Neuron (in vitro differentiated cells): Measurements from ENCODE around the gene GPD1L.
"Not testable (repeated sequence)": the region's sequence is repeated elsewhere in the genome, so short reads cannot be mapped to it uniquely, and the experiment has no call there.

Experiments
- H2AFZ ChIP-seq: one replicate; pipeline ENCODE4 v1.6.1; 2013; ENCODE audit warnings: low read depth, mild to moderate bottlenecking, inconsistent platforms, low read length, moderate library complexity
- H3K27me3 ChIP-seq: one replicate; pipeline ENCODE4 v1.6.1; 2013; ENCODE audit warnings: low read length; ENCODE audit not compliant: insufficient read depth
- H3K36me3 ChIP-seq: one replicate; pipeline ENCODE4 v1.6.1; 2013; ENCODE audit warnings: low read length; ENCODE audit not compliant: insufficient read depth
- H3K4me1 ChIP-seq: one replicate; pipeline ENCODE4 v1.6.1; 2013; ENCODE audit warnings: low read length; ENCODE audit not compliant: insufficient read depth
- H3K4me3 ChIP-seq: 2 replicates; pipeline ENCODE4 v1.5.1; 2013; ENCODE audit warnings: mild to moderate bottlenecking, low read length, moderate library complexity
- H3K9me3 ChIP-seq: one replicate; pipeline ENCODE4 v1.6.1; 2013; ENCODE audit warnings: low read length

The GPD1L gene

DNA sequence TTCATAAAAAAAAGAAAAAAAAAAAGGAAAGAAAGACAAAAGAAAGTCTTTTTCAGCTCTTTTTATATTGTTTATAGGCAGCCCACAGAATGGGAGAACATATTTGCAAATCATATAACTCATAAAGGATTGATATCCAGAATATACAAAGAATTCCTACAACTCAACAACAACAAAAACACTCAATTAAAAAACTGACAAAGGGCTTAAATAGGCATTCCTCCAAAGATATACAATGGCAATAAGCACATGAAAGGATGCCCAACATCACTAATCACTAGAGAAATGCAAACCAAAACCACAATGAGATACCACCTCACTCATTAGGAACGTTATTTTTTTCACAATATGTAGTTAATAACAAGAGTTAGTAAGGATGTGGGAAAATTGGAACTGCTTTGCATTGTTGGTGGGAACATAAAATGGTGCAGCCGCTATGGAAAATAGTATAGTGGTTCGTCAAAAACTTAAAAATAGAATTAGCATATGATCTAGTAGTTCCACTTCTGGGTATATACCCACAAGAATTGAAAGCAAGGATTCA is 77.8 kb downstream of the GPD1L start:
- no peaks in the 10 kb centered on the region for H3K27me3 ChIP-seq
- H3K4me3 ChIP-seq = no peak overlapping the region
- H2AFZ ChIP-seq = no peak overlapping the region
- H3K9me3 ChIP-seq = no peaks in the 10 kb centered on the region
- no peaks in the 10 kb centered on the region for H3K36me3 ChIP-seq
- H3K4me1 ChIP-seq = peaks cover 9% of the 10 kb centered on the region

DNA sequence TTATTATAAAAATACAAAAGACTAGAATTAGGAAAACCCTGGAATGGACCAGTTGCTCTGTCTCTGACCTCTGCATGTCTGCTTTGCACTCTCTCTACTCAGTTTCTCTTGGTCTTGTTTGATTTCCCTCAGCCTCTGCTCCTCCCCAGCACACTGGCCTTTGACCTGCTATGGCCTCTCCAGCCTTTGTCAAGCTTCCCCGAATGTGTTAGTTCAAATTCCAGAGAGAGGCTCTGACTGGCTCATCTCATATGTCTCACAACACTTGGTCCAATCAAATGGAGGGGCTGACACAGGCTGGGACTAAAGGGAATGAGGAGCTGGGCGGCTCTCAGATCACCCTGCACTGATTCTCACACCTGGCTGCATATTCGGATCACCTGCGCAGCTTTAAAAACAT is 79.7 kb downstream of the GPD1L start:
- Histone ChIP-seq H3K4me1 (peaks cover 9% of the 10 kb centered on the region), H3K9me3 (no peaks in the 10 kb centered on the region), H2AFZ (no peak overlapping the region), H3K36me3 (no peaks in the 10 kb centered on the region), H3K4me3 (no peak overlapping the region), H3K27me3 (no peaks in the 10 kb centered on the region)

DNA sequence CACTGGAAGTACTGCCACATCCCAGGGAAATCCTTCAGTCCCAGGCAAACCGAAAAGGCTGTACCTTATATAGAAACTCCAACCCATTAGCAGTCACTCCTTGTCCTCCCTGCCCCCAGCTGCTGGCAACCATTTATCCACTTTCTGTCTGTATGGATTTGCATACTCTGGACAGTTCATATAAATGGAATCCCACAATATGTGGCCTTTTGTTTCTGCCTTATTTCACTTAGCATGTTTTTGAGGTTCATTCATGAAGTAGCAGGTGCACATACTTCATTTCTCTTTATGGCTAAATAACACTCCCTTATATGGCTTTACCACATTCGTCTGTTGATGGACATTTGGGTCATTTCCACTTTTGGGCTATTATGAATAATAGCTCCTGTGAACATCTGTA is 80.5 kb downstream of the GPD1L start:
- Histone ChIP-seq H3K4me1 (peaks cover 9% of the 10 kb centered on the region), H3K4me3 (no peak overlapping the region), H3K27me3 (no peaks in the 10 kb centered on the region), H3K36me3 (no peaks in the 10 kb centered on the region), H3K9me3 (no peaks in the 10 kb centered on the region), H2AFZ (no peak overlapping the region)

- Histone ChIP-seq H2AFZ (no peak overlapping the region), H3K36me3 (no peaks in the 10 kb centered on the region), H3K4me1 (peaks cover 9% of the 10 kb centered on the region), H3K27me3 (no peaks in the 10 kb centered on the region), H3K9me3 (no peaks in the 10 kb centered on the region), H3K4me3 (no peak overlapping the region)
These were observed 83.3 kb downstream of the GPD1L start for GRCh38 chr3:32189693-32190092.

- H3K9me3 ChIP-seq, H3K36me3 ChIP-seq, H3K27me3 ChIP-seq, H2AFZ ChIP-seq, H3K4me3 ChIP-seq, H3K4me1 ChIP-seq: not testable (repeated sequence)
These were observed 84.1 kb downstream of the GPD1L start for GRCh38 chr3:32190556-32190955.

DNA sequence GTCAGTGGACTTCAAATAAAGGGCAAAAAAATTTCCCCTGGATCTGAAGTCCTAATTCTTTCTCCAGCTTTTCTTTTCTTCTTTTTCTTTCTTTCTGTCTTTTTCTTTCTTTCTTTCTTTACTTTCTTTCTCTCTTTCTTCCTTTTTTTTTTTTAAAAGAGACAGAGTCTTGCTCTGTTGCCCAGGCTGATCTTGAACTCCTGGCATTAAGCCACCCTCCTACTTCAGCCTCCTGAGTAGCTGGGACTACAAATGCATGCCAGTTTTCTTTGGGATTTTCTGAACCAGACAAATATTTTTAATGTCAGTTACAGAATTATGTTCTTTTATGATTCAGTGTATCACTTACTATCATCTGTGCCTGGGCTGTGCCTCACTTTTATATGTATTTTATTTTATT is 86.7 kb downstream of the GPD1L start:
- H3K36me3 ChIP-seq = no peaks in the 10 kb centered on the region
- H3K4me1 ChIP-seq = no peaks in the 10 kb centered on the region
- no peaks in the 10 kb centered on the region for H3K9me3 ChIP-seq
- H2AFZ ChIP-seq = no peak overlapping the region
- H3K27me3 ChIP-seq = no peaks in the 10 kb centered on the region
- no peak overlapping the region for H3K4me3 ChIP-seq

- Histone ChIP-seq H3K27me3 (no peaks in the 10 kb centered on the region), H3K4me3 (no peak overlapping the region), H2AFZ (no peak overlapping the region), H3K9me3 (no peaks in the 10 kb centered on the region), H3K36me3 (no peaks in the 10 kb centered on the region), H3K4me1 (no peaks in the 10 kb centered on the region)
These were observed 88.2 kb downstream of the GPD1L start for GRCh38 chr3:32194653-32195052.

DNA sequence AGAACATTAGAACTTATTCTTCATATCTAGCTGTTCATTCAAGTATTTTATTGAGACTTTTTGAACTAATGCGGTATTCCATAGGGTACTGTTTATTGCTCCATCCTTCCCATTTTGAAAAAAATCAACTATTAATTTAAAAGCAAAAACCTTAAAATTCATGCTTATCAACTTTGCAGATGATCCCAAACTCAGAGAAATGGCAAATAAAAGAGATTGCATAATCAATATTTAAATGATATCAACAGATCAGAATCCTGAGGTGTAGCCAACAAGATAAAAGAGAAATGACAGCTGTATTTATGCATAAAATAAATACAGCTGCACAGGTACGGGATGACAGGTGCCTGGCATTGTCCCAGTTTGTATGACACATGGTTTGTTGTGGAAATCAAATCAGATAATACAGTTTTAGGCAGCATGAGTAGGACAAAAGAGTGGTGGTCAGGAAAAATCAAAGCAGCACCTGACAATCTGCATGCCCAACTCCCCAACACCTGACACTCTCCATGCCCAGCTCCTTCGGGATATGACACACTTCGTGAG is 89.6 kb downstream of the GPD1L start:
- no peak overlapping the region for H2AFZ ChIP-seq
- no peaks in the 10 kb centered on the region for H3K27me3 ChIP-seq
- H3K36me3 ChIP-seq = no peaks in the 10 kb centered on the region
- H3K4me1 ChIP-seq = no peaks in the 10 kb centered on the region
- no peaks in the 10 kb centered on the region for H3K9me3 ChIP-seq
- no peak overlapping the region for H3K4me3 ChIP-seq

DNA sequence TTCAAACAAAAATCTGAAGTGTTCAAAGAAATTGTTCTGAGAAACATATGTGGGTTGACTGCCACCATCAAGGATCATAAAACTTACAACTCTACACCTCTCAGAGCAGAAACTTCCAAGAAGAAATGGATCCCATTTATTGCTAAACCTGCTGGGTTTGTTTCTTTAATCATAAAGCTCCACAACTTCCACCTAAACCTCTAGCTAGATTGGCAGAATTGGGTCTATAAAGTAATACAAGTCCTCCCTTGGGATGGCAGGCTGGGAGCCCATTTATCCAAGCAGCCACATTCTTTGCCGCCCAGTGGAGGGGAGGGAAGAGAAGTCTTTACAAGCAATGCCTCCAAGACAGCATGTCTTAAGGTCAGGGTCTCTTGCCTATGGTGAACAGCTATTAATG is 91.6 kb downstream of the GPD1L start:
- Histone ChIP-seq H2AFZ (no peak overlapping the region), H3K9me3 (no peaks in the 10 kb centered on the region), H3K4me3 (no peak overlapping the region), H3K36me3 (no peaks in the 10 kb centered on the region), H3K27me3 (no peaks in the 10 kb centered on the region), H3K4me1 (no peaks in the 10 kb centered on the region)

- H2AFZ ChIP-seq = no peak overlapping the region
- H3K36me3 ChIP-seq = no peaks in the 10 kb centered on the region
- no peaks in the 10 kb centered on the region for H3K4me1 ChIP-seq
- H3K9me3 ChIP-seq = no peaks in the 10 kb centered on the region
- no peaks in the 10 kb centered on the region for H3K27me3 ChIP-seq
- H3K4me3 ChIP-seq = no peak overlapping the region
These were observed 92.3 kb downstream of the GPD1L start for GRCh38 chr3:32198714-32199113.

DNA sequence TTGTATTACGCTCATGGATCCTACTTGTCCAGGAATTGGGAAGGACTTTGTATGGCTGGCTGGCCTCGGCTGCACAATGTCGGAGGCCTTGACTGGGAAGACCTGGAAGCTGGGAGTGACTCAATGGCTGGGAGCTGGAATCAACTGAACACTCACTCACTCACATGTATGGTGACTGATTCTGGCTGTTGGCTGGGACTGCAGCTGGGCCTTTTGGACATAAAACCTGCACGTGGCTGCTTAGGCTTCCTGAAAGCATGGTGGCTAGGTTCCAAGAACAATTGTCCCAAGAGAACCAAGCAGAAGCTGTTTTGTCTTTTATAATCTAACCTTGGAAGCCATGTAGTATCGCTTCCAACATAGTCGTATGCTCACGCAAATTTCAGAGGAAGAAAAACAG is 94.1 kb downstream of the GPD1L start:
- H3K9me3 ChIP-seq = no peaks in the 10 kb centered on the region
- H3K4me1 ChIP-seq = no peaks in the 10 kb centered on the region
- no peaks in the 10 kb centered on the region for H3K27me3 ChIP-seq
- no peak overlapping the region for H3K4me3 ChIP-seq
- H2AFZ ChIP-seq = no peak overlapping the region
- H3K36me3 ChIP-seq = no peaks in the 10 kb centered on the region

DNA sequence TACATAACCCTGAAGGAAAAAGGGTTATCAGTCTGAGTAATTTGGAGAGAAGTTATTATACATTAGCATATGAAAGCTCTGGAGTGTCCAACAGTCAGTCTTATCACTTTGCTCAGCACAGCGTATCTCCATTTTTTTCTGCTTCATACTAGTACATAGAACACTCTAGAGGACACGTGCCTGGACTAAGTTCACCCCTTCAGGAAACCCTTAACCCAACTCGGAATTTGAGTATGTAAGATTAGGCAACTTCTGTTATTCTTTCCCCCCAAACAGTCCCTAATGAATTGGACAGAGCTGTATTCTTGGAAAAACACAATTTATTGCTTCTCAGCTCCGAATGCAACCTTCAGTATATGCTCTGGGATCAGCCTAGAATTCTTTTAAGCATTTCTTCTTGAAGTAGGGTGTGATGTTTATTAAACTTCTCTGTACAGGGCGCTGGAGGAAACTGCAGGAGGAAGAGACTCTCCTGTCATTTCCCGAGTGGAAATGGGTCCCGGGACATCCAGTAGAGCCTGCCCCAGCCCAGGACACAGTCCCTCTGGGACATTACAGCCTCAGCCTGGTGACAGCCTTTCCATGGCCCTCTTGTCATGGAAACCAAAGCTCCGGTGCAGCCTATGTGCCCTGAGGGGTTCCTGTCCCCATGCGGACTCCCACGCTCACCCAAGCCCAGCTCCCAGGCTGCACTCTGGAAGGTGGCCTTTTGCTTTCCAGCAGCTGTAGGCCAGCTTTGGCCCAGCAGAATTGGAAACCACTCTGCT is 94.8 kb downstream of the GPD1L start:
- Histone ChIP-seq H3K27me3 (no peaks in the 10 kb centered on the region), H2AFZ (no peak overlapping the region), H3K36me3 (no peaks in the 10 kb centered on the region), H3K4me3 (no peak overlapping the region), H3K9me3 (no peaks in the 10 kb centered on the region), H3K4me1 (no peaks in the 10 kb centered on the region)

DNA sequence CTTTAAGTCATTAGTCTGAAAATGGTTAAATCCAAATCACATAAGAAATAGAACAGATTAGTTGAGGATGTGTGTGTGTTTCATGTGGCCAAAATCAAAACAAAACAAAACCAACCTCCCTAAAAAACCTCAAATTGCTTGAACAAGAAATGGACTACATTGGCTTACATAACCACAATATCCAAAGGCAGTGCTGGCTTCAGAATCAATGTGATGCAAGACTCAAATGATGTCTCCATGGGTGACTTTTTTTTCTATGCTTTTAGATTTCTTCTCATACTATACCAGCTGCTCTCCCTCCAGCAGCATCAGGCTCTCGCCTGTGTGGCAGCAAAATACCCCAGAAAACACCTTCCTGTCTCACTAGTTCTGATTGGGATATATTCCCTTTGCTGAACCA is 96.1 kb downstream of the GPD1L start:
- H3K4me1 ChIP-seq = no peaks in the 10 kb centered on the region
- H3K27me3 ChIP-seq = no peaks in the 10 kb centered on the region
- no peak overlapping the region for H2AFZ ChIP-seq
- H3K4me3 ChIP-seq = no peak overlapping the region
- H3K9me3 ChIP-seq = no peaks in the 10 kb centered on the region
- H3K36me3 ChIP-seq = no peaks in the 10 kb centered on the region

GRCh38 chr3:32203854-32204253 is 97.4 kb downstream of the GPD1L start:
- Histone ChIP-seq H2AFZ (no peak overlapping the region), H3K36me3 (no peaks in the 10 kb centered on the region), H3K4me1 (no peaks in the 10 kb centered on the region), H3K9me3 (no peaks in the 10 kb centered on the region), H3K4me3 (no peak overlapping the region), H3K27me3 (no peaks in the 10 kb centered on the region)
